ENCODE data around the gene RPL41.
"Not testable (repeated sequence)": the region's sequence is repeated elsewhere in the genome, so short reads cannot be mapped to it uniquely, and the experiment has no call there.

The RPL41 gene

GRCh38 chr12:56114084-56114483 lies 2.3 kb upstream of the RPL41 start:
- DNase-seq (ENCODE audit: low read depth, low spot score), result no peak
- no peaks in the 10 kb centered on the region for H3K9me3 ChIP-seq (ENCODE audit: insufficient read depth, low read length)
- H3K27me3 ChIP-seq (ENCODE audit: insufficient read depth, insufficient read length), result no peaks in the 10 kb centered on the region
- H3K4me1 ChIP-seq (ENCODE audit: insufficient read depth, insufficient read length), result no peaks in the 10 kb centered on the region
- H3K9ac ChIP-seq (ENCODE audit: insufficient read length, low read depth), result no peak overlapping the region
- H3K4me3 ChIP-seq (ENCODE audit: insufficient read length, low read depth), result no peak overlapping the region
- TF ChIP-seq ZNF274 (IDR thresholded peaks at IDR 0.05; ENCODE audit: low read depth, low read length) (no peak), SUZ12 (IDR thresholded peaks at IDR 0.05; ENCODE audit: extremely low read depth, insufficient read depth, insufficient read length) (no peak), YY1 (IDR thresholded peaks at IDR 0.05; ENCODE audit: insufficient read depth, insufficient read length) (no peak)
- H3K36me3 ChIP-seq (ENCODE audit: insufficient read depth, insufficient read length, low read length), result peaks cover 62% of the 10 kb centered on the region

- TF ChIP-seq ZNF274 (IDR thresholded peaks at IDR 0.05; ENCODE audit: low read depth, low read length) (no peak), YY1 (IDR thresholded peaks at IDR 0.05; ENCODE audit: insufficient read depth, insufficient read length) (no peak), SUZ12 (IDR thresholded peaks at IDR 0.05; ENCODE audit: extremely low read depth, insufficient read depth, insufficient read length) (no peak)
- no peaks in the 10 kb centered on the region for H3K9me3 ChIP-seq (ENCODE audit: insufficient read depth, low read length)
- no peaks in the 10 kb centered on the region for H3K27me3 ChIP-seq (ENCODE audit: insufficient read depth, insufficient read length)
- H3K4me3 ChIP-seq (ENCODE audit: insufficient read length, low read depth), result peak overlapping the region; percentile 91
- peak overlapping the region; percentile 99 for H3K9ac ChIP-seq (ENCODE audit: insufficient read length, low read depth)
- no peak for DNase-seq (ENCODE audit: low read depth, low spot score)
- no peaks in the 10 kb centered on the region for H3K4me1 ChIP-seq (ENCODE audit: insufficient read depth, insufficient read length)
- peaks cover 53% of the 10 kb centered on the region for H3K36me3 ChIP-seq (ENCODE audit: insufficient read depth, insufficient read length, low read length)
Measured at GRCh38 chr12:56115329-56115728, 1.1 kb upstream of the RPL41 start.

GRCh38 chr12:56117082-56117706 lies 761 bp downstream of the RPL41 start:
- DNase-seq (ENCODE audit: low read depth, low spot score); H3K27me3 ChIP-seq (ENCODE audit: insufficient read depth, insufficient read length); H3K9me3 ChIP-seq (ENCODE audit: insufficient read depth, low read length); H3K4me1 ChIP-seq (ENCODE audit: insufficient read depth, insufficient read length): not testable (repeated sequence)
- peak overlapping the region; percentile 91 for H3K4me3 ChIP-seq (ENCODE audit: insufficient read length, low read depth)
- H3K36me3 ChIP-seq (ENCODE audit: insufficient read depth, insufficient read length, low read length), result peaks cover 54% of the 10 kb centered on the region
- peak overlapping the region; percentile 99 for H3K9ac ChIP-seq (ENCODE audit: insufficient read length, low read depth)

GRCh38 chr12:56117778-56118687 lies 1.6 kb downstream of the RPL41 start, which contains the start of gene ZC3H10:
TSS of gene ZC3H10 (plus strand) at chr12:56118266. CDS start at chr12:56120563, 2,297 bp downstream.
- Histone ChIP-seq H3K27me3 (ENCODE audit: insufficient read depth, insufficient read length) (no peaks in the 10 kb centered on the region), H3K4me3 (ENCODE audit: insufficient read length, low read depth) (peak within 1 kb of the TSS; percentile 91), H3K9ac (ENCODE audit: insufficient read length, low read depth) (peak within 1 kb of the TSS; percentile 99), H3K4me1 (ENCODE audit: insufficient read depth, insufficient read length) (no peaks in the 10 kb centered on the region), H3K9me3 (ENCODE audit: insufficient read depth, low read length) (no peaks in the 10 kb centered on the region), H3K36me3 (ENCODE audit: insufficient read depth, insufficient read length, low read length) (peaks cover 46% of the 10 kb centered on the region)
- TF ChIP-seq YY1 (IDR thresholded peaks at IDR 0.05; ENCODE audit: insufficient read depth, insufficient read length) (no peak), ZNF274 (IDR thresholded peaks at IDR 0.05; ENCODE audit: low read depth, low read length) (no peak), SUZ12 (IDR thresholded peaks at IDR 0.05; ENCODE audit: extremely low read depth, insufficient read depth, insufficient read length) (no peak)
- peak; percentile 99 for DNase-seq (ENCODE audit: low read depth, low spot score)

- peak overlapping the region; percentile 84 for H3K4me3 ChIP-seq (ENCODE audit: insufficient read length, low read depth)
- no peaks in the 10 kb centered on the region for H3K4me1 ChIP-seq (ENCODE audit: insufficient read depth, insufficient read length)
- no peaks in the 10 kb centered on the region for H3K27me3 ChIP-seq (ENCODE audit: insufficient read depth, insufficient read length)
Measured at GRCh38 chr12:56118688-56119357, 2.4 kb downstream of the RPL41 start.

GRCh38 chr12:56119361-56119796 lies 2.9 kb downstream of the RPL41 start:
- H3K36me3 ChIP-seq (ENCODE audit: insufficient read depth, insufficient read length, low read length), result peaks cover 36% of the 10 kb centered on the region
- no peaks in the 10 kb centered on the region for H3K9me3 ChIP-seq (ENCODE audit: insufficient read depth, low read length)
- H3K4me1 ChIP-seq (ENCODE audit: insufficient read depth, insufficient read length), result no peaks in the 10 kb centered on the region
- DNase-seq (ENCODE audit: low read depth, low spot score), result peak; percentile 92
- TF ChIP-seq YY1 (IDR thresholded peaks at IDR 0.05; ENCODE audit: insufficient read depth, insufficient read length), result no peak
- TF ChIP-seq SUZ12 (IDR thresholded peaks at IDR 0.05; ENCODE audit: extremely low read depth, insufficient read depth, insufficient read length), result no peak
- H3K9ac ChIP-seq (ENCODE audit: insufficient read length, low read depth), result peak overlapping the region; percentile 93
- H3K27me3 ChIP-seq (ENCODE audit: insufficient read depth, insufficient read length), result no peaks in the 10 kb centered on the region
- H3K4me3 ChIP-seq (ENCODE audit: insufficient read length, low read depth), result no peak overlapping the region

More at GRCh38 chr12:56118688-56119357, 2.4 kb downstream of the RPL41 start:
- no peak for DNase-seq (ENCODE audit: low read depth, low spot score)
- Histone ChIP-seq H3K36me3 (ENCODE audit: insufficient read depth, insufficient read length, low read length) (peaks cover 38% of the 10 kb centered on the region), H3K9me3 (ENCODE audit: insufficient read depth, low read length) (no peaks in the 10 kb centered on the region), H3K9ac (ENCODE audit: insufficient read length, low read depth) (peak overlapping the region; percentile 93)
- TF ChIP-seq ZNF274 (IDR thresholded peaks at IDR 0.05; ENCODE audit: low read depth, low read length), result no peak
